GM12874 (cell line): Measurements from ENCODE around the gene ANO10.

Source experiments
- CTCF ChIP-seq: IDR thresholded peaks from 2 replicates; pipeline ENCODE4 v1.5.1; 2011; ENCODE audit warnings: low read depth, mild to moderate bottlenecking, control low read depth, low read length, moderate library complexity; ENCODE audit not compliant: insufficient read depth

The ANO10 gene

GRCh38 chr3:43621656-43622432 is at the start of gene ANO10:
ANO10 (minus strand) TSS chr3:43622011; CDS start chr3:43605852, 16,159 bp downstream.
- no peak for TF ChIP-seq CTCF

- no peak for TF ChIP-seq CTCF
Measured at GRCh38 chr3:43670635-43671522, 49.1 kb upstream of the ANO10 start.

- TF ChIP-seq CTCF: no peak
Measured at GRCh38 chr3:43659250-43659880, 37.6 kb upstream of the ANO10 start.

- TF ChIP-seq CTCF: no peak
Measured at GRCh38 chr3:43650345-43650744, 28.5 kb upstream of the ANO10 start.

- no peak for TF ChIP-seq CTCF
Measured at GRCh38 chr3:43649365-43649968, 27.7 kb upstream of the ANO10 start.

GRCh38 chr3:43648957-43649356 is 27.1 kb upstream of the ANO10 start:
- no peak for TF ChIP-seq CTCF
